ENCODE measurements around the gene FGGY. TPM values are rescaled to one million over a fixed set of nuclear protein-coding genes. Genes with fewer than 3 reads are reported as not detected.

The FGGY gene
- total and polyA plus RNA-seq, 4 donors: 16.0 to 67.0 (median 43.4) TPM

DNA sequence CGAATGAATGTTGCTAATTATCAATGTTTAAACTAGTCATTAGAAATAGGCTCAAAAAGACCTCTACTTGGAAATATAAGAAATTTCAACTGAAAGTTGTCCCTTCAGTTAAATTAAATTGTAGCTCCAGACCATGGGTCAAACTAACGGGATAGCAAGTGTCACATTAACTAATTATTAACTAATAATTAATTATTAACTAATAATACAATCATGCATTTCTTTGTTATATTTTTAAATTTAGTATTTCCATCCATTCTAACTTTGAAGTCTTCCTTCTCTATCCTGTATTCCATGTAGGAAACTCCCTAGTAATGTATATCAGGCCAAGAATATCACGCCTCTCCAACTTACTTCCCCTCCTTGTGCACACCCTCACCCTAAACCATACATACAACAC is 474.5 kb downstream of the FGGY start:
- Histone ChIP-seq H3K27ac (ENCODE audit: low read depth in 1 of 2, low read length in 2 of 2) (no peak overlapping the region), H3K4me1 (ENCODE audit: control insufficient read depth in 4 of 4, insufficient read depth in 4 of 4, low read length in 3 of 4) (peaks cover 0 to 3% (median 0%) of the 10 kb centered on the region in 4 donors), H3K27me3 (ENCODE audit: control insufficient read depth in 4 of 4, insufficient read depth in 4 of 4, low read length in 3 of 4) (no peaks in the 10 kb centered on the region), H3K4me3 (ENCODE audit: low read depth in 1 of 3, low read length in 3 of 3) (no peak overlapping the region), H3K9ac (ENCODE audit: low read depth in 1 of 2, low read length in 2 of 2) (no peak overlapping the region), H3K9me3 (ENCODE audit: control insufficient read depth in 4 of 4, low read length in 3 of 4) (no peaks in the 10 kb centered on the region), H3K36me3 (ENCODE audit: control insufficient read depth in 4 of 4, insufficient read depth in 3 of 4, low read depth in 1 of 4, low read length in 3 of 4) (no peaks in the 10 kb centered on the region)
- 81% methylated on average over 3 of the region's 3 CpGs for WGBS
- no peak for TF ChIP-seq YY1 (IDR thresholded peaks at IDR 0.05)
- no peak for TF ChIP-seq RAD21 (IDR thresholded peaks at IDR 0.05)
- TF ChIP-seq FOXA1 (IDR thresholded peaks at IDR 0.05): no peak
- TF ChIP-seq, protein P1, sequence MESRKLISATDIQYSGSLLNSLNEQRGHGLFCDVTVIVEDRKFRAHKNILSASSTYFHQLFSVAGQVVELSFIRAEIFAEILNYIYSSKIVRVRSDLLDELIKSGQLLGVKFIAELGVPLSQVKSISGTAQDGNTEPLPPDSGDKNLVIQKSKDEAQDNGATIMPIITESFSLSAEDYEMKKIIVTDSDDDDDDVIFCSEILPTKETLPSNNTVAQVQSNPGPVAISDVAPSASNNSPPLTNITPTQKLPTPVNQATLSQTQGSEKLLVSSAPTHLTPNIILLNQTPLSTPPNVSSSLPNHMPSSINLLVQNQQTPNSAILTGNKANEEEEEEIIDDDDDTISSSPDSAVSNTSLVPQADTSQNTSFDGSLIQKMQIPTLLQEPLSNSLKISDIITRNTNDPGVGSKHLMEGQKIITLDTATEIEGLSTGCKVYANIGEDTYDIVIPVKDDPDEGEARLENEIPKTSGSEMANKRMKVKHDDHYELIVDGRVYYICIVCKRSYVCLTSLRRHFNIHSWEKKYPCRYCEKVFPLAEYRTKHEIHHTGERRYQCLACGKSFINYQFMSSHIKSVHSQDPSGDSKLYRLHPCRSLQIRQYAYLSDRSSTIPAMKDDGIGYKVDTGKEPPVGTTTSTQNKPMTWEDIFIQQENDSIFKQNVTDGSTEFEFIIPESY (IDR thresholded peaks at IDR 0.05): no peak
- TF ChIP-seq HNF4A (conservative IDR thresholded peaks at IDR 0.05): no peak
- TF ChIP-seq, protein P2, sequence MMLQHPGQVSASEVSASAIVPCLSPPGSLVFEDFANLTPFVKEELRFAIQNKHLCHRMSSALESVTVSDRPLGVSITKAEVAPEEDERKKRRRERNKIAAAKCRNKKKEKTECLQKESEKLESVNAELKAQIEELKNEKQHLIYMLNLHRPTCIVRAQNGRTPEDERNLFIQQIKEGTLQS (IDR thresholded peaks at IDR 0.05): no peak
- TF ChIP-seq FOXA2 (IDR thresholded peaks at IDR 0.05): no peak
- TF ChIP-seq, protein P3, sequence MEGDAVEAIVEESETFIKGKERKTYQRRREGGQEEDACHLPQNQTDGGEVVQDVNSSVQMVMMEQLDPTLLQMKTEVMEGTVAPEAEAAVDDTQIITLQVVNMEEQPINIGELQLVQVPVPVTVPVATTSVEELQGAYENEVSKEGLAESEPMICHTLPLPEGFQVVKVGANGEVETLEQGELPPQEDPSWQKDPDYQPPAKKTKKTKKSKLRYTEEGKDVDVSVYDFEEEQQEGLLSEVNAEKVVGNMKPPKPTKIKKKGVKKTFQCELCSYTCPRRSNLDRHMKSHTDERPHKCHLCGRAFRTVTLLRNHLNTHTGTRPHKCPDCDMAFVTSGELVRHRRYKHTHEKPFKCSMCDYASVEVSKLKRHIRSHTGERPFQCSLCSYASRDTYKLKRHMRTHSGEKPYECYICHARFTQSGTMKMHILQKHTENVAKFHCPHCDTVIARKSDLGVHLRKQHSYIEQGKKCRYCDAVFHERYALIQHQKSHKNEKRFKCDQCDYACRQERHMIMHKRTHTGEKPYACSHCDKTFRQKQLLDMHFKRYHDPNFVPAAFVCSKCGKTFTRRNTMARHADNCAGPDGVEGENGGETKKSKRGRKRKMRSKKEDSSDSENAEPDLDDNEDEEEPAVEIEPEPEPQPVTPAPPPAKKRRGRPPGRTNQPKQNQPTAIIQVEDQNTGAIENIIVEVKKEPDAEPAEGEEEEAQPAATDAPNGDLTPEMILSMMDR (IDR thresholded peaks at IDR 0.05; ENCODE audit: low read depth, low read length, missing input control): no peak
- no peak for TF ChIP-seq HNF4G (IDR thresholded peaks at IDR 0.05)
- no peak for TF ChIP-seq NR2F2 (IDR thresholded peaks at IDR 0.05)
- no peak for TF ChIP-seq MAX (IDR thresholded peaks at IDR 0.05)
- TF ChIP-seq JUND (IDR thresholded peaks at IDR 0.05): no peak
- DNase-seq (ENCODE audit: low spot score): no peak

DNA sequence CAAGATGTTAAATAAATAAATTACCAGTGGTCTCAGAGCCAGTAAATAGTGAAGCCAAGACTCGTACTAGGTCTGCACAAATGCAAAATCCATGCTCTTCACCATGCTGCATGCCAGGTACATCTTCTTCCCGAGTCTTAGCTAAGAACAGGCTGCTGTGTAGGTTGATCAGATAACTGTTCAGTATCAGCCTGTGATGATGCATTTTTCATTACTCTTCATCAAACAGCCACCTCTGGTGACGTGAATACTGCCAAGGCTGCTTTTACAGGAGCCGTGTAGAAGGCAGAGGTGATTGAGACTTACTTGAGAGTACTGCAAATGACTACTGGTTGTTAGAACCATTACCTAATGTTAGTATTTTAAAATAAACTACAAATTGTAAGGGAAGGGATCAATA is 478.6 kb downstream of the FGGY start:
- DNase-seq (ENCODE audit: low spot score): no peak
- H3K27me3 ChIP-seq (ENCODE audit: control insufficient read depth in 4 of 4, insufficient read depth in 4 of 4, low read length in 3 of 4): no peaks in the 10 kb centered on the region
- WGBS: 94% methylated on average over 4 of the region's 4 CpGs
- TF ChIP-seq HNF4A (conservative IDR thresholded peaks at IDR 0.05) (no peak), REST (IDR thresholded peaks at IDR 0.05) (no peak), MAX (IDR thresholded peaks at IDR 0.05) (no peak), YY1 (IDR thresholded peaks at IDR 0.05) (no peak), TAF1 (conservative IDR thresholded peaks at IDR 0.05) (no peak), FOXA2 (IDR thresholded peaks at IDR 0.05) (no peak), RAD21 (IDR thresholded peaks at IDR 0.05) (no peak), NR2F2 (IDR thresholded peaks at IDR 0.05) (no peak), SP1 (IDR thresholded peaks at IDR 0.05) (no peak), GABPA (IDR thresholded peaks at IDR 0.05 in 1 of 2, conservative IDR thresholded peaks at IDR 0.05 in 1 of 2) (no peak), JUND (IDR thresholded peaks at IDR 0.05) (no peak), HNF4G (IDR thresholded peaks at IDR 0.05) (no peak), RXRA (IDR thresholded peaks at IDR 0.05) (no peak)
- TF ChIP-seq, protein P1 (IDR thresholded peaks at IDR 0.05): no peak
- TF ChIP-seq, protein P3 (IDR thresholded peaks at IDR 0.05; ENCODE audit: low read depth, low read length, missing input control): no peak
- no peak overlapping the region for H3K4me3 ChIP-seq (ENCODE audit: low read depth in 1 of 3, low read length in 3 of 3)
- H3K4me1 ChIP-seq (ENCODE audit: control insufficient read depth in 4 of 4, insufficient read depth in 4 of 4, low read length in 3 of 4): no peaks in the 10 kb centered on the region
- no peak overlapping the region for H3K27ac ChIP-seq (ENCODE audit: low read depth in 1 of 2, low read length in 2 of 2)
- no peaks in the 10 kb centered on the region for H3K9me3 ChIP-seq (ENCODE audit: control insufficient read depth in 4 of 4, low read length in 3 of 4)
- H3K9ac ChIP-seq (ENCODE audit: low read depth in 1 of 2, low read length in 2 of 2): no peak overlapping the region
- H3K36me3 ChIP-seq (ENCODE audit: control insufficient read depth in 4 of 4, insufficient read depth in 3 of 4, low read depth in 1 of 4, low read length in 3 of 4): no peaks in the 10 kb centered on the region

All from liver (tissue), 9 donors.